ENCODE measurements around the gene VIL1. TPM values are rescaled to one million over a fixed set of nuclear protein-coding genes. Genes with fewer than 3 reads are reported as not detected.
A peak's percentile ranks its signal among the peaks of the same experiment; 100 is the strongest.

The VIL1 gene
- polyA plus RNA-seq, 3 donors = 22.8 to 40.0 (median 32.8) TPM

- DNase-seq = no peak
Measured at GRCh38 chr2:218404351-218405085, 14.4 kb upstream of the VIL1 start.

- no peak for DNase-seq
Measured at GRCh38 chr2:218405086-218405745, 13.7 kb upstream of the VIL1 start.

- no peak for DNase-seq
Measured at GRCh38 chr2:218405746-218406208, 13.1 kb upstream of the VIL1 start.

GRCh38 chr2:218406209-218406948, 12.5 kb upstream of the VIL1 start:
- DNase-seq = peak; percentile 95

- DNase-seq = no peak
Measured at GRCh38 chr2:218406949-218407618, 11.8 kb upstream of the VIL1 start.

- DNase-seq = no peak
Measured at GRCh38 chr2:218407717-218408116, 11.2 kb upstream of the VIL1 start.

DNA sequence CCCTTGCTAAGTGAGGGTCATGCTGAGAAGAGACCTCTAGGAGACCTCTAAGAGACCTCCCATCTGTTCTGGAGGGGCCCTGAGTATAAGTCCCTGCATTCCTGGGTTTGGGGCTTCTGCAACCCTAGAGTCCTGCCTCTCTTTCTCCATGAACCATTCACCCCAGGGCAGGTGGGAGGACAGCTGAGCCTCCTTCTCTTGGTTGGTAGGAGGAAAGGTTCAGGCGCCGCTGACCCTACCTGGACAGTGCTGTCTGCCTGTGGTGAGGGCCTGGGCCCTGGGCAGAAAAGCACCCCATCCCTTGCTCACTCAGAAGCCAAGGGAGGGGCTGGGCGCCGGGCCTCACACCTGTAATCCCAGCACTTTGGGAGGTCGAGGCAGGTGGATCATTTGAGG, 604 bp upstream of the VIL1 start:
- no peak for DNase-seq

DNA sequence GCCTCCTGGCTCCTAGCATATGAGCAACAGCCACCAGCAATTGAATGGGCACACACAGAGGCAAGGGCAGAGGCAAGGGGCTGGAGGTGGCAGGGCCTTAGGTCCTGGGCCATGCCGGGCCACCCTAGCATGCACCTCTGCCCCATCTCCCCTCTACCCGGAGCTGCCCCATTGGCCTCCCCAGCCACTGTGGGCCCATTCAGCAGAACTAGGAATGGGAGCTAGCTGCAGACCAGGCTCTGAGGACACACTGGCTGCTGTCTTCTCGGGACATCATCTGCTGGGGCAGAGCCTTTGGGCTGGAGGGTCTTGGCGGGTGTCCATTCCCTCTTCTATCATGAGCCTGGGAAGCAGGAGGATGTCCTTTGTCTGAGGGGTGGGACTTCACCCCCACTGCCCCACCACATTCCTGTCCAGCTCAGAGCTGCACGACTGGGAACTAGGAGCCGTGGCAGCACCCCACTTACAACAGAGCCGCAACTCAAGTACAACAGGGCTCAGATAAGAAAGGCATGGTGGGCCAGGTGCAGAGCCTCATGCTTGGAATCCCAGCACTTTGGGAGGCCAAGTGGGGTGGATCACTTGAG, 800 bp downstream of the VIL1 start:
- no peak for DNase-seq

DNA sequence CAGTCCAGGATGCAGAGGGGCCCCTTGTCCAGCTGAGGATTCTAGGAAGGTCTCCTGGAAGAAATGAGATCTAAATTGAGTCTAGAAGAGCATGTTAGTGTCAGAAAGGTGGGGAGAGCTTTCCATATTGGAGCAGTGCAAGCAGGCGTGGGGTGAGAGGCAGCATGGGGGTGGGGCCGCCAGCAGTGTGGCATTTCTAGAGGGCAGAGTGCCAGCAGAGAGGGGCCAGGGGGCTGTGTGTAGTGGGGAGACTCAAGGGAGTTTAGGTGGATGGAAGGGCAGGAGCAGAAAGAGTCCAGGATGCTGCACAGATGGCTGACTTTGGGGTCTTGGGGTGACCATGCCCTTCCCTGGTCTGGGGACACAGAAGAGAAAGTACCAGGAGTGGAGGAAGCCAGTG, 2.1 kb downstream of the VIL1 start:
- no peak for DNase-seq

DNA sequence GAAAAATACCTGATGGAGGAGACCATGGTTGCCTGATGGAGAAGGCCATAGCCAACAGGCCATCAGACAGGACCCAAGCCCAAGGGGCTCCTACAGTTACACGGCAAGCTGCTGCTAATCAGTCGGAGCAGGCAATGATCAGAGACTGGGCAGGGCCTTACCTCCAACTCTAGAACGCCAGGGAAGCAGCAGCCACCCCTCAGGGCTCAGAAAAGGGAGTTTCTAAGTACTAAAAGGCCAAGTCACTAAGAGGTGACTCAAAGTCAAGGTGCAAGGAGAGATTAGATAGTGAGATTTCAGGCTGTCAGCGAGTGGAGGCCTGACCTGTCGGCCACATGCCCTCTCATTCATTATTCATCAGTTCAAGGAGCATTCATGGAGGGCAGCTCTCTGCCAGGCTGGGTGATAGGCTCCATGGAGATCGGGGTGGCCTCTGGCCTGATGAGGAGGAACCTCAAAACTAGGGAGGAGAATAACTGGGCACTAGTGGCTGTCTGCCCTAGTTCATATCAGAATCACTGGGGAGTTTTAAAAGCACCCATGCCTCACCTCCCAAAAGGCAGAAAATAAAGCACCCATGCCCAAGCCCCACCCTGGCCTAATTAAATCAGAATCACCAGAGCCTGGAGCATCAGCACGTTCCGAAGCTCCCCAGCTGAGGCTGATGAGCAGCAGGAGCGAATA, 3.6 kb downstream of the VIL1 start:
- no peak for DNase-seq

- no peak for DNase-seq
Measured at GRCh38 chr2:218423584-218423983, 4.7 kb downstream of the VIL1 start.

DNA sequence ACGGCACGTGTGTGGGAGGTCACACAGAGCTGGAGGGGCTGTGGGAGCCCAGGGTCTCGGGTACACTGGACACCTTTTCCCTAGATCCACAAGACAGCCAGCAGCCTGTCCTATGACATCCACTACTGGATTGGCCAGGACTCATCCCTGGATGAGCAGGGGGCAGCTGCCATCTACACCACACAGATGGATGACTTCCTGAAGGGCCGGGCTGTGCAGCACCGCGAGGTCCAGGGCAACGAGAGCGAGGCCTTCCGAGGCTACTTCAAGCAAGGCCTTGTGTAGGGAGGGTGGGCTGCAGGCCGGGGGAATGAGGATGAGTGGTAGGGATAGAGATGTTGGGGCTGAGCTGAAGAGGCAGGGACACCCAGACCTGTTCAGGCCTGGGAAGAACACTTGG, 6.6 kb downstream of the VIL1 start:
- no peak for DNase-seq

DNA sequence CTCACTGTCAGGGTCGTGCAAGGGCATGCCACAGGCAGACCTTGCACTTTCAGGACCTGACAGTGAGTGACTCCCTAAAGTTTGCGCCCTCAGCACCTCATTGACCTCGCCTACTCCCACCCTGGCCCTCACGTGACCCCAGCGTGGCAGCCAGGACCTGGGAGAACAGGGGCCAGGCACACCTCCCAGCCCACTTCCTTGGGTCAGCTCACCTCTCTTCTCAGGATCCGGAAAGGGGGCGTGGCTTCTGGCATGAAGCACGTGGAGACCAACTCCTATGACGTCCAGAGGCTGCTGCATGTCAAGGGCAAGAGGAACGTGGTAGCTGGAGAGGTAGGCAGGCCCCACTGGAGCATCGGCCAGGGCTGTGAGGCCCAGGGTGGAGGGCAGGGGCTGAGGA, 8.8 kb downstream of the VIL1 start:
- no peak for DNase-seq

DNA sequence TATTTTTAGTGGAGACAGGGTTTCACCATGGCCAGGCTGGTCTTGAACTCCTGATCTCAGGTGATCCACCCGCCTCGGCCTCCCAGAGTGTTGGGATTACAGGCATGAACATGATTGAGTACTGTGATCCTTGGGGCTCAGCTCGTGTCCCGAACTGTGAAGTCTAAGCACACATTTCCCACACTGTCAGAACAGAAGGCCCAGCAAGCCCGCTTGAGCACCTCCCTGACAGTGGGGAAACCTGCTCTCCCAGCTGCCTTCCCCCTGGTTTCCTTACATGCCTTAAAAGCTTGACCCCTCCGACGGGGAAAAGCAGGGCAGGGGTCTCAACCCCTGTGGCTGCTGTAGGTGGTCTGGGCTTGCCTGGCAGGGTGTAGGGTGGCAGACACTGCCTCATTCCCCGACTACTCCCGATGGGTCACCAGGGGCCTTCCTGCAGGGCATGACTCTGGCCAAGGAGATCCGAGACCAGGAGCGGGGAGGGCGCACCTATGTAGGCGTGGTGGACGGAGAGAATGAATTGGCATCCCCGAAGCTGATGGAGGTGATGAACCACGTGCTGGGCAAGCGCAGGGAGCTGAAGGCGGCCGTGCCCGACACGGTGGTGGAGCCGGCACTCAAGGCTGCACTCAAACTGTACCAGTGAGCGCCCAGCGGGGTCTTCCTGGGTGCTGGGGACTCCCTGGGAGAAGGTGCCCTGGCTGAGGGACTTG, 10.1 kb downstream of the VIL1 start:
- no peak for DNase-seq

DNA sequence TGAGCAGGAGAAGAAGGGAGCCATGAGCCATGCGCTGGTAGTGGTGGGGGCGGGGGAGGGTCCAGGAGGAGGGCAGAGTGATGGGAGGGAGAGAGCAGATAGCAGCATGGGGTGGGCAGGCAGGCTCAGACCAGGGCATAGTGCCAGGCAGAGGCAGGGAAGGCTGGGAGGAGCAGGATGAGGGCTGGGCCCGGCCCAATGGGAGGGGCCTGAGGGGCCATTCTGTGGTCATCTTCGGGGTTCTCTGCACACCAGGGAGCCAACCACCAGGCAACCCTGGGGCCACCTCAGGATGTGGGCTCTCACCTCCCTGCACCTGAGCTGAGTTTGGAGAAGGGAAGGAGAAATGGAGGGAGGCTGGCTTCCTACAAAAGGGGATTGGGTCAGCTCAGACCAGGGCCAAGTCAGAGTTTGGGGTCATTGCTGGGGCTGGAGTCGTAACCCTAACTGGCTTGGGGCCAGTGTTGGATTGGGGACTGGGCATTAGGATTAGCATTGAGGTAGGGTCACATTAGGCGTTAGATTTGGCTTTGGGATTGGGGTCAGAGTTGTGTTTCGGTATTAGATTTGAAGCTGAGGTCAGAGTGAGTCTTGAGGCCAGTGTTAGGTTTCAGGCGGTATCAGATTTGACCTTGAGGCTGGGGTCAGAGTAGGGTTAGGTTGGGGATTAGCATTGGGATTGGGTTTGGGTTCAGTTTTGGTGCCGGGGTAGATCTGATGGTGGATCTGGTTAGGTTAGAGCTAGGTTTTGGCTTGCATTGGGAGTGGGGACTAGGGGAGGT, 11.2 kb downstream of the VIL1 start:
- DNase-seq = no peak

DNA sequence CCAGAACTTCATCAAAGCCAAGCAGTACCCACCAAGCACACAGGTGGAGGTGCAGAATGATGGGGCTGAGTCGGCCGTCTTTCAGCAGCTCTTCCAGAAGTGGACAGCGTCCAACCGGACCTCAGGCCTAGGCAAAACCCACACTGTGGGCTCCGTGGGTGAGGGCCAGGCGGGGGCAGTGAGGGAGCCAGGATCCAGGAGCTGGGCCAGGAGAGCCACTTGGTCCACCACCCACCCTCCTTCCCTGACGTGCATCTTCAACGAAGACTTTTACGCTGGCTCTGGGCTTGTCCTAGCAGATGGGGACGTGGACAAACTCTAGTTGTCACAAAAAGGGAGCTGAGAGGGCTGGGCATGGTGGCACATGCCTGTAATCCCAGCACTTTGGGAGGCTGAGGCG, 11.8 kb downstream of the VIL1 start:
- DNase-seq = no peak

DNA sequence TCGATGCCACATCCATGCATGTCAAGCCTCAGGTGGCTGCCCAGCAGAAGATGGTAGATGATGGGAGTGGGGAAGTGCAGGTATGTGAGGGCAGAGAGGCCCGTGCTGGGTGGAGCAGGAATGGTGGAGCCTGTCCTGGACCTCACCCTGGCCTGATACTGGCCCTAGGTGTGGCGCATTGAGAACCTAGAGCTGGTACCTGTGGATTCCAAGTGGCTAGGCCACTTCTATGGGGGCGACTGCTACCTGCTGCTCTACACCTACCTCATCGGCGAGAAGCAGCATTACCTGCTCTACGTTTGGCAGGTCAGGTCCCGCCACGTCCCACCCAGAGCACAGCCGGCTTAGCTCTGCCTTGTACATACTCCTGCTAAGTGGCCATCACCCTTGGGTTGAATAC, 13.0 kb downstream of the VIL1 start:
- DNase-seq = no peak

GRCh38 chr2:218432676-218433365, 13.9 kb downstream of the VIL1 start:
- no peak for DNase-seq

- no peak for DNase-seq
Measured at GRCh38 chr2:218434456-218434855, 15.5 kb downstream of the VIL1 start.
